ENCODE measurements around the gene EYS.

- TF ChIP-seq CTCF (IDR thresholded peaks at IDR 0.05) (no peak), EP300 (IDR thresholded peaks at IDR 0.05) (no peak), POLR2A (IDR thresholded peaks at IDR 0.05; ENCODE audit: low read depth) (no peak), POLR2AphosphoS5 (IDR thresholded peaks at IDR 0.05) (no peak)
Observed at GRCh38 chr6:64817525-64817924, 889.5 kb downstream of the EYS start.
